CMK (cell line): ENCODE results near the gene PNPLA7.
"Not testable (repeated sequence)": the region's sequence is repeated elsewhere in the genome, so short reads cannot be mapped to it uniquely, and the experiment has no call there.

ENCODE experiments used
- DNase-seq: peaks from one replicate; pipeline ENCODE4 v3.0.0-alpha.2; 2010; ENCODE audit warnings: low read depth

The PNPLA7 gene

GRCh38 chr9:137513801-137514570 lies 36.2 kb downstream of the PNPLA7 start:
- not testable (repeated sequence) for DNase-seq

- not testable (repeated sequence) for DNase-seq
Measured at GRCh38 chr9:137513136-137513535, 37.1 kb downstream of the PNPLA7 start.

GRCh38 chr9:137511758-137512463 lies 38.3 kb downstream of the PNPLA7 start:
- DNase-seq = no peak

GRCh38 chr9:137511126-137511525 lies 39.1 kb downstream of the PNPLA7 start:
- DNase-seq = not testable (repeated sequence)

- no peak for DNase-seq
Measured at GRCh38 chr9:137509198-137509597, 41.0 kb downstream of the PNPLA7 start.

GRCh38 chr9:137506702-137507171 lies 43.5 kb downstream of the PNPLA7 start:
- DNase-seq = no peak

- DNase-seq = no peak
Measured at GRCh38 chr9:137506274-137506673, 43.9 kb downstream of the PNPLA7 start.

GRCh38 chr9:137505421-137506140 lies 44.6 kb downstream of the PNPLA7 start:
- no peak for DNase-seq

- no peak for DNase-seq
Measured at GRCh38 chr9:137504432-137504777, 45.8 kb downstream of the PNPLA7 start.

GRCh38 chr9:137502008-137502911 lies 47.9 kb downstream of the PNPLA7 start:
- no peak for DNase-seq

GRCh38 chr9:137501457-137501856 lies 48.7 kb downstream of the PNPLA7 start:
- no peak for DNase-seq

GRCh38 chr9:137500666-137501397 lies 49.4 kb downstream of the PNPLA7 start:
- no peak for DNase-seq

- no peak for DNase-seq
Measured at GRCh38 chr9:137499858-137500661, 50.1 kb downstream of the PNPLA7 start.

GRCh38 chr9:137499416-137499815 lies 50.8 kb downstream of the PNPLA7 start:
- no peak for DNase-seq

GRCh38 chr9:137498720-137499150 lies 51.5 kb downstream of the PNPLA7 start:
- no peak for DNase-seq

- DNase-seq = no peak
Measured at GRCh38 chr9:137497921-137498719, 52.1 kb downstream of the PNPLA7 start.

GRCh38 chr9:137496601-137497375 lies 53.4 kb downstream of the PNPLA7 start:
- no peak for DNase-seq

GRCh38 chr9:137494550-137495351 lies 55.5 kb downstream of the PNPLA7 start:
- DNase-seq = no peak
